ENCODE results near the gene COL20A1.

GRCh38 chr20:63384336-63384735, 91.3 kb downstream of the COL20A1 start:
- TF ChIP-seq NCOA2 (CRISPR knock-in tag; IDR thresholded peaks at IDR 0.05) (no peak), U2AF2 (IDR thresholded peaks at IDR 0.05; ENCODE audit: low read depth, low read length) (no peak), TFAP4 (IDR thresholded peaks at IDR 0.05; ENCODE audit: borderline replicate concordance, low read depth) (no peak), CREM (IDR thresholded peaks at IDR 0.05) (no peak), CREM (CRISPR knock-in tag; IDR thresholded peaks at IDR 0.05) (no peak), CTCF (CRISPR knock-in tag; IDR thresholded peaks at IDR 0.05) (no peak), IKZF5 (CRISPR knock-in tag; IDR thresholded peaks at IDR 0.05) (no peak), NAIF1 (CRISPR knock-in tag; IDR thresholded peaks at IDR 0.05; ENCODE audit: borderline replicate concordance) (no peak), AHDC1 (CRISPR knock-in tag; IDR thresholded peaks at IDR 0.05; ENCODE audit: borderline replicate concordance) (no peak), RORA (CRISPR knock-in tag; IDR thresholded peaks at IDR 0.05) (no peak), LCORL (IDR thresholded peaks at IDR 0.05) (no peak), LCORL (CRISPR knock-in tag; IDR thresholded peaks at IDR 0.05) (no peak), HES4 (CRISPR knock-in tag; IDR thresholded peaks at IDR 0.05; ENCODE audit: borderline replicate concordance) (no peak), ZMYM4 (CRISPR knock-in tag; IDR thresholded peaks at IDR 0.05) (no peak), MLXIP (CRISPR knock-in tag; IDR thresholded peaks at IDR 0.05; ENCODE audit: borderline replicate concordance) (no peak), MYC (CRISPR knock-in tag; IDR thresholded peaks at IDR 0.05; ENCODE audit: borderline replicate concordance) (no peak)
